ENCODE measurements around the gene SDHAF4.

DNA sequence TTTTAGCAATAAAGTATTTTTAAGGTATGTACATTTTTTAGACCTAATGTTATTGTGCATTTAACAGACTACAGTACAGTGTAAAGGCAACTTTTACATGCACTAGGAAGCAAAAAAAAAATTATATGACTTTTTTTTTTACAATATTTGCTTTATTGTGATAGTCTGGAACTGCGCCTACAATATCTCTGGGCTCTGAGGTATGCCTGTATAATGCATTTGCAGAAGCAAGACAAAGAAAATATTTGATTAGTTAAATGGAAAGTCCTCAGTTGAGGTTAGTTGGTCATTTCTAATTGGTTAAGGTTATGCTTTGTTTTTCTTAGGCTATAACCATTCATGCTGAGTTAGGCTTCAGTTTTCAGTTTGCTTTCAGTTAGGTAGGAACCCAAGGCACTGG, 54.0 kb downstream of the SDHAF4 start:
- TF ChIP-seq, protein P1, sequence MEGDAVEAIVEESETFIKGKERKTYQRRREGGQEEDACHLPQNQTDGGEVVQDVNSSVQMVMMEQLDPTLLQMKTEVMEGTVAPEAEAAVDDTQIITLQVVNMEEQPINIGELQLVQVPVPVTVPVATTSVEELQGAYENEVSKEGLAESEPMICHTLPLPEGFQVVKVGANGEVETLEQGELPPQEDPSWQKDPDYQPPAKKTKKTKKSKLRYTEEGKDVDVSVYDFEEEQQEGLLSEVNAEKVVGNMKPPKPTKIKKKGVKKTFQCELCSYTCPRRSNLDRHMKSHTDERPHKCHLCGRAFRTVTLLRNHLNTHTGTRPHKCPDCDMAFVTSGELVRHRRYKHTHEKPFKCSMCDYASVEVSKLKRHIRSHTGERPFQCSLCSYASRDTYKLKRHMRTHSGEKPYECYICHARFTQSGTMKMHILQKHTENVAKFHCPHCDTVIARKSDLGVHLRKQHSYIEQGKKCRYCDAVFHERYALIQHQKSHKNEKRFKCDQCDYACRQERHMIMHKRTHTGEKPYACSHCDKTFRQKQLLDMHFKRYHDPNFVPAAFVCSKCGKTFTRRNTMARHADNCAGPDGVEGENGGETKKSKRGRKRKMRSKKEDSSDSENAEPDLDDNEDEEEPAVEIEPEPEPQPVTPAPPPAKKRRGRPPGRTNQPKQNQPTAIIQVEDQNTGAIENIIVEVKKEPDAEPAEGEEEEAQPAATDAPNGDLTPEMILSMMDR (IDR thresholded peaks at IDR 0.05; ENCODE audit: poor library complexity), result no peak
- TF ChIP-seq EZH2 (IDR thresholded peaks at IDR 0.05; ENCODE audit: borderline replicate concordance), result no peak
- TF ChIP-seq EZH2phosphoT487 (IDR thresholded peaks at IDR 0.05; ENCODE audit: low read depth, severe bottlenecking, unreplicated experiment), result no peak
